Amniotic epithelial cell (primary cell): ENCODE results near the gene GNB1.
A peak's percentile ranks its signal among the peaks of the same experiment; 100 is the strongest.
"Not testable (repeated sequence)": the region's sequence is repeated elsewhere in the genome, so short reads cannot be mapped to it uniquely, and the experiment has no call there.

Experiments
- DNase-seq: peaks from one replicate; pipeline ENCODE4 v3.0.0-alpha.2; 2010; ENCODE audit warnings: low read depth

Gene GNB1

DNA sequence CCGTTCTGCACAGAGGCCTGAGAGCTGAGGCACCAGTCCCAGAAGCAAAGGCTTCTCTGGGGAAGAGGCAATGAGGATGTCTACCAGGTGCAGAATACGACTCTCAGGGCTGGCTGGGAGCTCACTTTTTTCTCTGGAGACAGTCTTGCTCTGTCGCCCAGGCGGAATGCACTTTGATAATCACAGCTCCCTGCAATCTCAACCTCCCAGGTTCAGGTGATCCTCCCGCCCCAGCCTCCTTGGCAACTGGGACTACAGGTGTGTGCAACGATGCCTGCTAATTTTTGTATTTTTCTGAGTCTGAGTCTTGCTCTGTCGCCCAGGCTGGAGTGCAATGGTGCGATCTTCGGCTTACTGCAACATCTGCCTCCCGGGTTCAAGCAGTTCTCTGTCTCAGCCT lies 130.2 kb downstream of the GNB1 start:
- DNase-seq: no peak

DNA sequence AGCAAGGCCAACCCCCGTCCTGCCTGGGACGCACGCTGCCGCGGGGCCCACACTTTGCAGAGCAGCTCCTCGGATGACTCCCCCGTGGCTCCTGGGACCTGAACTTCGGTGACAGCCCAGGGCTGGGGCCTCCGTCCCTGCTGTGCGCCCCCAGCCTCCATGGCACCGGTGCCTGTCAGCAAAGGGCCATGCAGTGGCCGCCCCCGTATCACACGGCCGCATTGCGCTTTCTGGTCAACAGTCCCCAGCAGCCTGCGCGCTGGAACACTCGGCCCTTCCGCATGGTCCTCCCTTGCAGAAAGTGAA lies 130.6 kb downstream of the GNB1 start:
- DNase-seq: no peak

DNA sequence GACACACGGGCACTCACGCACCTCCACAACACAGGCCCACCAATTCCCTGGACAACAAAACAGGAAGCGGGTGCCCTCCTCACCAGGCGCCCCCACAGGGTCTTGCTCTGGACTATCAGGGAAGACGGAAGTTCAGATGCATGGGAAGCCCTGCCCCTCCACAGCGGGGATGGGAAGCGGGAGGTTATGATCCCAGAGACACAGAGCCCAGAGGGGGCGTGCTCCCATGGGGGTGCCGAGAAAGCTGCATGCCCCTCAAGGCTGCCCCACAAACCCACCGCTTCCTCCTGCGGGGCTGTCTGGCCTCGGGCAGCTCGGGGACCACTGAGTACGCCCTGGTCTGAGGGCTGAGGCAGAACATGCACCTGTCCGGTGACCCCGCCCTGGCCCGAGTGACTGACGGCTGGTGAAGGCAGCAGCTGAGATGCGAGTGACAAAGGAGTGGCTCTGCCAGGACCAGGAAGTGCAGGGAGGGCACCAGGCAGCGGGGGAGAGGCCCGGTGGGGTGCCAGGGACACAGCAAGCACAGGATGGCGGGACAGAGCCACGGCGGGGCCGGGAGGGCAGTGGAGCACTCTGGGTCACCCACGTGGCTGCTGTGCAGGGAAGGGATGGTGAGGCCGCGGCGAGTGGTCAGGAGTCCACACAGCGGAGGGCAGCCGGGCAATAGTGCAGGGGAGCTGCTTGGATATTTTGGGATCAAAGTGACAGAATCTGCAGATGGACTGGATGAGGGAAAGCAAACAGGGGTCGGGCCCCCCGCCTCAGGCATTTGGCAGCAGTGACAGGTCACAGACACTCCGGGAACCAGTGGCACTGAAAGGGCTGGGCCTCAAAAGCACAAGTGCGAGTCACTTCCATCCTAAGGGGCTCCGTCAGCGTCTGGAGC lies 131.2 kb downstream of the GNB1 start:
- no peak for DNase-seq

DNA sequence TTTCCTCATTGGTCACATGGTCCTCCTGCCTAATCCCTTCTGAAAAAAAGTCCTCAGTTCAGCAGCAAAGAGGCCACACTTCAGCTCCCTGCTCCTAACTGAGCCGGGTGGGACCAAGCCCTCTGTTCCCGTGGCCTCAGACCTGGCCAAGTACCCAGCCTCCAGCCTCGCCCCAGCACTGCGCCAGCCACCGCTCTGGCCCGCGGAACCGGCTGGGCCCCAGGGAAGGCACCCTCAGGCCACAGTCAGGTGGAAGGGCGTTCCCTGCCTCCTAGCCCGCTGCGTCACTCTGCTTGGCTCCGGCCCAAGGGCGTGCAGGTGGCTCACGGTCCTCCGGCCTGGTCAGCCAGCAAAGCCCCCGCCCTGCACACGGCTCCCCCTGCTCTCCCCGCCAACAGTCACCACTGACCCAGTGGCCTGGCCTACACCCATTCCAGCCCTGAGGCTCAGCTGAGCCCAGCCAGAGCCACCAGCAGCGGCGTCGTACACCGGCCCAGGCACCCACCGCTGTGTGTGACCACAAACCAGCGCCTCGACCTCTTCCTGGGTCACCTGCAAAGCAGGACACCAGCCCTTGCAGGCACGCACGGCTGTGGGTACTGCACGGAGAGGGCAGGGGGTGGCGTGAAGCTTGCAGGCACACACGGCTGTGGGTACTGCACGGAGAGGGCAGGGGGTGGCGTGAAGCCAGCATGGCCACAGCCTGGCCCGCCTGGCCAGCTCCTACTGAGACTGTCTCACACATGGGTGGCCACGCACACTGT lies 132.0 kb downstream of the GNB1 start:
- DNase-seq: no peak

DNA sequence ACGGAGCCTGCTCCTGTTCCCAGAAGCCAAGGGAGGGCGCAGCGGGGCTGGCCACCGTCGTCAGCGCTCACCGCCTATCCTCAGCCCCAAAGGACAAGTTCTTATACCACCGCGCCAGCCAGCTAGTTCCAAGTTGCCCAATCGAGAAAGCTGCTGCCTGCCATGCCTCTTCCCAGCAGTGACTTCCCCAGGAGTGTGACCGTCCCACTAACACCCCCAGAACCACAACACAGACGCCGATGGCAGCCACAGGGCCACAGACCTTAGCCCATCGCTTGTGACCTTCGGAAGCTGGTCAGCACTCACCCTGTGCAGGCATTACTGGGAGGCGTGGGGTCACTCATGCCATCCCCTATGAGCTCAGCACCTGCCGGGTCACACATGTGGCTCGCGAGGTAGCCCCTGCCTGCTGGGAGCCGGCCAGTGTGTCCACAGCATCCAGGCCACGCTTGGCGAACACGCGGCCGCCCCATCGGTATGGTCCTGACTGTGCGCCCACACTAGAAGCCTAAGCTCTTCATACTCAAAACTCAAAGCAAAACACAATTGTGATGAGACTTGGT lies 132.7 kb downstream of the GNB1 start:
- DNase-seq: no peak

DNA sequence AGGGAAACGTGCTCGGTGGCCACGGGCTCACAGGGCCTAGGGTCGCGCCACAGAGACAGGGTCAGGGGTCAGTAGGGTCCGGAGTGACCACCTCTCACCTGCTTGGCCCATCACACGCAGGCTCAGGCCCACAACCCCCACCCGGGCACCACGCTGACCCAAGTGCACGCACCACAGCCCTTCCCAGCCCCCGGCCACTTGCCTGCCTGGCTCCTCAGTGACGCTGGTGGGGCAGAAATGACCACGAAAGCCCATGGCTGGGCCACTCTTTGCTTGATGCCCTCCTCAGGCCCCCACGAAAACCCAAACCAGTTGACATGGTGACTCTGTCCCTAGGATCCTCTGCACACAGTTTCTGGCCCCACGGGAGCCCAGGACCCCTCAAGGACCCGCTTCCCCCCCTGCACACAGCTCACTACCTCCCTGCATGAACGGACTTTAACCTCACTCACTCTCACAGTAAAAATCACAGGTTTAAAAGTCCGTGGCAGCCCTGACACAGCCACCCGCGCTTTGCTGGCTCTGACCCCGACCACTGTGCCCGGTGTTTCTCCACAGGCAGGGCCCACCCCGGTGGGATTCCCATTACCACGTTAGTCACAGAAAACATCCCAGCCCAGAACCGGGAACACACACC lies 133.3 kb downstream of the GNB1 start:
- no peak for DNase-seq

DNA sequence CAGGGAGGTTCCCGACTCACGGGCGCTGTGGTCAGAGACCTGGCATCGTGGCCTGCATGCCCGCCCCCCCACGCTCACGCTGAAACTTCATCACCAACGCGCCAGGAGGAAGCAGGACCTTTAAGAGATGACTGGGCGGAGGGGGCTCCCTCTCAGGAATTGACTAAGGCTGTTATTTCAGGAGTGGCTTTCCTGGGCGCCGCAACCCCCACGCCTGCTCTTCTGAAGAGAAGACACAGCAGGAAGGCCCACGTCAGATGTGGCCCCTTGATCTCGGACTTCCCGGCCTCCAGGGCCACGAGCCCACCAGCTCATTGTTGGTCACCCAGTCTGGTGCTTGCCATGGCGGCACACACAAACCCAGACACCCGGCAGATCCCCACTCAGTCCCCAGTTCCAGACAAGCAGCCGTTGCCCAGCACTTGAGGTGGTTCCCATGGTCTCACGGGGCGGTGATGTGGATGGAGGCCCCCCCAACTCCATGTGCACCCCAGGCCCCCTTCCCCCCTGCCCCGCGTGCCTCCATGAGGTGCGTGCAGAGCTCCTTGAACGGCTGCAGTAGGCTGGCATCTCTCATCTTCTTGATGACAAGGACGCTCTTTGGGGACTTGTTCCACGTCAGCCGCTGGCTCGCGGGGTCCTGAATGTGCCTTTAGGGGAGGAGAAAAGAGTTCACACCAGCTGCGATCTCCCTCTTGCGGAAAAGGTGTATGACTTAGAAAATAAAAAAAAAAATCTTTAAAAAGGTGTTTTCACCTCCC lies 134.0 kb downstream of the GNB1 start:
- DNase-seq: no peak

DNA sequence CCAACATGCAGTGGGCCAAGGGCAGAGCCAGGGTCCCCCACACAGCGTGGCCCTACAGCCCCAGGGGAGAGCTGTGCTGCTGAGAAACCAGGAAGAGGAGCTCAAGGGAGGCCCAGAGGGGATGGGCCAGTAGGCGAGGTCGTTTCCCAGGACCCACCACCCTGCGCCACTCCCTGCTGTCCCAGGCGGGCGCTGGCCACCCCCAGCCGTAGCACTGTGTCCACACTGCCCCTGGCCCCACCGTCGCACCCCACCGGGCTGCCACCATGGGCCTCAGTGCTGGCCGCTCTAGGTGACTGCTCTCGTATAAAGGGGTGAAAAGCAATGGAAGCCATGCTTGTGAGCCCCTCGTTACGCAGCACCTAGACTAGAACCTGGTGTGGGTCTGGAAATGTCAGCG lies 135.0 kb downstream of the GNB1 start:
- no peak for DNase-seq

DNA sequence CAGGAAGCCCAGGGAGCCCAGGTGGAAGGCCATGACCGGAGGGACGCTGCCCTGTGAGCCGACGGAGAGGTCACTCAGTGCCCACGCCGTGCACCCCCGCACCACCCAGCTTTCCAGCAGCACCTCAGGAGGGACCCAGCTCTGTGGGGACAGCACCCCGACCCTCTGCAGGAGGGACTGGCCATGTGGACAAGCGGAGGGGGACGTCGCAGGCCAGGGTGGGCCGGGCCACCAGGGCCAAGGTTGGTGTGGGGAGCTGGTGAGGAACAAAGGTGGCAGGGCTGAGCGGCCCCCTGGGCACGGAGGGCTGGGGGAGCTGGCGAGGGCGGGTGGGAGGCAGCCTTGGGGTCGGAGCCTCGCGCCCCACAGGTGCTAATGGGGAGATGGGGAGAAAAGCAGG lies 135.5 kb downstream of the GNB1 start:
- no peak for DNase-seq

DNA sequence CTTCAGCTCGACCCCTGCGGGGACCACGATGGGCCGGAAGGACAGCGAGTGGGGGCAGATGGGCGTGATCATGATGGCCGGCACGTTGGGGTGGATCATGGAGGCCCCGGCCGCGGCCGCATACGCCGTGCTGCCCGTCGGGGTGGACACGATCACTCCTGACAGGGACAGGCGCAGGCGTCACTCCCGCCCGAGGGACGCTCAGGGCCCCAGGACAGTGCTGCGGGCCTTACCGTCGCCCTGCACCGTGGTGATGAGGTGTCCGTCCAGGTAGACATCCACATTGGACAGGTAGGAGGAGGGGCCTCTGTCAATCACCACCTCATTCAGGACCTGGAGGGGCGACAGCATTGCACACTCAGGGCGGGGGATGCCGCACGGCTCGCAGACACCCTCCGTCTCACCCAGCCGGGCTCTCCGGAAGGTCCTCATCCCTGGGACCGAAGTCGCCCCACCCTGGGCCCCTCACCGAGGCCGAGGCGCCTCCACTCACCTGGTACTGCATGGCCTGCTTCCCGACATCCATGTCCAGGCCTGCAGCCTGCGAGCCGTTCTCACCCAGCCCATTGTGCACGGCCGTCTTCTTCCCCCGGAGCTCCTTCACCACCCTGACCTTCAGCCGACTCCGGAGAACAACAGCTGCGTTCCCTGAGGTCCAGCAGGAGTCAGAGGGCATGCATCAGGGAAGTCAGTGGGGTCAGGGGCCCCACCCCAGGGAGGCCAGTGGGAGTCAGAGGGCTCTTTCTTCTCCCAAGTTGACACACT lies 136.7 kb downstream of the GNB1 start:
- no peak for DNase-seq

DNA sequence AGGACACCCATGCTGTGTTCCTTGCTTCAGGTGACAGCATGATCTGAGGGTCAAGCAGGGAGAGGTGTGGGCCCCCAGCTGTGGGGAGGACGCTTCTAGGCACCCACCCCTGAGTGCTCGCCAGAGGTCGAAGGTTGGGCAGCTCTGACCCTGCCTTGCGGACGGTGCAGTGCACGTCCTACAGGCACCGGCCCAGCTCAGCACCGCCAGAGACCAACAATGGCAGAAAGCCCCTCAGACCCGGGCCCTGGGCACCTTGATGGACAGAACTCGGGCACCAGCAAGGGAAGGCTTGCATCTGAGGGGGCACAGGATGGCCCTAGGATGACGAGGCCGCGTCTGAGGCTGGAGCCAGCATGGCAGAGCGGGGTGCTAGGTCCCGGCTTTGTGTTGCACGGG lies 137.3 kb downstream of the GNB1 start:
- no peak for DNase-seq

DNA sequence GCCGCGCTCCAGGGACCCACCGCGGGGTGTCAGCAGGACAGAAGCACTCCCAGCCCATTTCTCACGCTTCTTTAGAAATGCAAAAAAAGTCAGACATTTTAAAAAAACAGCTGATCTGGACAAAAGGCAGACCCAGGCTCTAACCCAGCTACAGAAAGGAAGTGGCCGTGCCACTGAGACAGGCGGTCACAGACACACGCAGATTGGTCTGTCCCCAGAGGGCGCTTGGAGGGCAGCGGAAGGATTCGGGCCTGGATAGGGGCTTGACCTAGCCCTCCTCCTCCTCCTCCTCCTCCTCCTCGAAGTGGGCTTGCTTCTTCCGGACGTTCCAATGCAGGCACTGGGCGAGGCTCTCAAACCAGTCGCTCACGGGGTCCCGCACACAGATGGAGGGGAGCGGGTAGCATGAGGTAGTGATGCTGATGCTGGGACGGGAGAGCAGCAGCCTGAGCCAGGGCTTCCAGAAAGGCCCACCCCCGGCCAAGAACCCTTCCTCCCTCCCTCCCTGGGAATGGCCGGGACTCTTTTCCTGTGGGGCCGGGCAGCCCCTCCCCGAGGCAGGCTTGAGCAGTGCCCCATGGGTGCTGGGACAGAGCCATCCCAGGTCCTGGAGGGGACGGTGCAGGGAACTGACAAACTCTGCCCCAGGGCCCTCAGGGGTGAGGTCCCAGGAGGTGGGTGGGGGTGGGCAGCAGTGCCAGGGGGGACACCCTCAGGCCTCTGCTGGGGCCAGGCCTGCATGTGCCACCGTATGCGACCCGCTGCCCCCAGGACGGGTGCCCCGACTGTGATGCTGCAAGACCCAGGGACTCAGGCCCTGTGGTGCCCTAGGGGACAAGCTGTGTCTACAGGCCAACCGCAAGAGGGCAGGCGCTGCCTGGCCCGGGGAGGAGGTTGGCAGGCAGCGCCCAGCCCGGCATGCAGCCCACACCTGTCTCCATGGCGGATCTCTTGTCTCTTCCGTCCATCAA lies 138.0 kb downstream of the GNB1 start:
- no peak for DNase-seq

DNA sequence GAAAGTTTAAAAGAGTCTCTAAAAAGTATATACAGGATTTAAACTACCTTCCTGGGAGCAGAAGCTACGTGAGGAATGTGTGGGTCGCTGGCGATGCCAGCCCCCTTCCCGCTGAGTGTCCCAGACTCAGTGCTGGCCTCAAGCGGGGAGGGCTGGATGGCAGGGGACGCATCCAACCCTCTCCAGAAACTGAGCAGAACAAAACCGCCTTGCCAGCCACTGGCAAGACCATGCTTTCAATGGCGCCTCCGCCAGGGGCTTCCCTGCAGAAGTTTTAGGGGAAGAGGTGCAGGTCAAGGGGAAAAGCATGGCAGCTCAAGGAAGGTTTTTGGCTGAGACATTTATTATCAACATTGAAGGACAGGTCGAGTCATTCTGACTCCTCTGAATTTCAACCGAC lies 138.7 kb downstream of the GNB1 start:
- DNase-seq: no peak

DNA sequence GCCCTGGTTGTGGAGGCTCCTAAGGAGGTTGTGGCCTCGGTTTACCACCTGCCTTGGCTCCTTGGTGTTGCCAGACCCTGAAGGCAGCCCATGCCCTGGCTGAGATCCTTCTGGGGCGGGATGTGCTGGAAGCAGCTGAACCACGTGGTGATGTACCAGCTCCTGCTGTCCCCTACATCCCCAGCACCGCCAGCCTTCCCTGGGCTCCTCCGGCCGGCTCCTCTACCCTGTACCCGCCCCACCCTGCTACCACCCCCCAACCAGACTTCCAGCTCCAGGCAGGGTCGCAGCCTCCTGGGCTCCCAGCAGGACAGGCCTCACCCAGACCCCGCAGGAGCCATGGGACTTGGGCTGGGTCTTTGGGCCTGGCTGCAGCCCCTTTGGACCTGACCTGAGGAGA lies 140.9 kb downstream of the GNB1 start:
- DNase-seq: not testable (repeated sequence)

DNA sequence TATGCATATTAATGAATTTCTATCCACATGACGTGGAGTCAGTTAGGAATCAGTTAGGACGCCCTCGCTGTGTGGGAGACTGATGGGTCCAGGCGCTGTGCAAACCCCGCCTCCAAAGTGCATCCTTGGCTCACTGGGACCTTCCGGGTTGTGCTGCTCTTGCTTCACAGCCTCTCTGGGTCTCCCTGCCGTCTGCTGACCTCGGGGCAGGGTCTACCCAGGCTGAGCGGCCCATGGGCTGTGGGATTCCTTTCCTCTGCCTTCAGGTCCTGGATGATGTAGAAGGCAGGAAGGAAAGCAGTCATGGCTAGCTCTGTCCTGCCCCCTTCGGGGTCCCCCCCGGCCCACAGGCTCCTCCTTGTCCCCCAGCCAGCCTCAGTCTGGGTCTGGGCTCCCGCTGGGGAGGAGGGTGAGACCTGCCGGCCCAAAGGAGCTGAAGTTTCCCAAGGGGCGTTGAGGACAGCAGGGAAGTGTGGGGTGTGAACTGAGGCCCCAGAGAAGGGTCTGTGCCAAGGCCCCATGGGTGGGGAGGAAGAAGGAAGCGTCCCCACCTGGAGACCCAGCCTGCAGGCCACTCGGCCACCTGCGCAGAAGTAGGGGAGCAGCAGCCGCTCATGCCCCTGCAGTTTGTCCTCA lies 142.1 kb downstream of the GNB1 start:
- DNase-seq: peak; percentile 48

DNA sequence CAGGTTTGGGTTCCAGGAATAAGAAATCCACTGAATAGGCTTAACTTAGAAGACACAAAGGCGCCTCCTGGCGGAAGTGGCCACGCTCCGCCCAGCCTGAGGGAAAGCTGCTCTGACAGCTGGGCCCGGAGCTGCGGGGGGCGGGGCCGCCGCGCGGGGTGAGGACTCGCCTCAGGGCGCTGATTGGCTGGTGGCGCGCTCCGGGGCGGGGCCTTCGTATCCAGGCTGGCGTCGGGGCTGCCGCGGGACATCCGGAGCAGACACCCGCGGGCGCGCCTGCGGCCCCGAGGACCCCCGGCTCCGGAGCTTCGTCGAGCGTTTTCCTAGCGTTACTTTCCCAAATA lies 144.3 kb downstream of the GNB1 start:
- not testable (repeated sequence) for DNase-seq

DNA sequence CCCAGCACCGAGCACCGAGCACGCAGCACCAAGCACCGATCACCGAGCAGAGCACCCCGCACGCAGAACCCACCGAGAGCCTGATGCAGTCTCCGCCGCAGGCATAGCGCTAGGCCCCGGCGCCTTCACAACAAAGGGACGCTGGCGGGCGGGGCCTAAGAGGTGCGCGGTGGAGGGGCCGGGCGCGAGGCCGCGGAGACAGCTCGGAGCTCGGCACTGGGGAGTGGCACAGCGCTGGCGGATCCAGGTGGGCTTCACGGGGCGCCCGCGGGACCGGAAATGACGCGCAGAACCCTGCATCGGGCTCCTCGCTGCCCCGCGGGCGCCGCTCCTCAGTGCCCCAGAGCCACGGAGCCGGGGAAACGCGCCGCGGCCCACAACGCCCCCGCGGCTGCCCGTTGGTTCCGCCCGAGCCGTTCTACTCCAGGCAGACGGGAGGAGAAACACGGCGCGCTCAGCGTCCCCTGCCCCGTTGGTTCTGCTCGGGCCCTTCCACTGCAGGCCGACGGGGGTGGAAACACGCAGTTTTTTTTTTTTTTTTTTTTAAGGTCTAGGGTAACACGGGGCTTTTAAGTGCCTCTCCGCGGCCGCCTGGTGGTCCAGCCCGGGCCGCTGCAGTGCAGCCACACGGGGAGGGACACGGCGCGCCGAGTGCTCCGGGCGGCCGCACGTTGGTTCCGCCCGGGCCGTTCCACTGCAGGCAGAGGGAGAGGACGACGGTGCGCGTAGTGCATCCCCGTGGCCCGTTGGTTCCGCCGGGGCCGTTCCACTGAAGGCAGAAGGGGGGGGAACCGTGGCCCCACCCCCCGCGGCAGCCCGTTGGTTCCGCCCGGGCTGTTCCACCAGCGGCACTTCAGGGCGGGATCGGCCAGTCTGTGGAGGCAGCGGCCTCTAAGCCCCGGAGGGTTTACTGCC lies 145.0 kb downstream of the GNB1 start:
- peak; percentile 45 for DNase-seq

DNA sequence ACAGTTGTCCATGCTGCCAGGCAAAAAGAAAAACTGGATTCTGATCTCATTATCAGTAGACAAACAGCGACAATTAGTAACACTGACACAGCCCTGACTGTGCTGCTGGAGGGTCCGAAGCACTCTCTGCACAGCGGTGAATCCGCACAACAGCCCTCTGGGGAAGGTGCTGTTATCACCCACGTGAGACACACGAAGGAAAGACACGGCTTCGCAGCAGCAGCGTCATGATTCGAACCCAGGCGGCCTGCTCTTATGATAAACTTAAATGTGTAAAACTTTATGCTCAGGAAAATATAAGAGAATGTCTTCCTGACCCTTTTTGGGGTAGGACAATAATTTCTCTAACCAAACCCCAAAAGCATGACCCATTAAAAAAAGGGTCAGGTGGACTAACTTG lies 148.4 kb downstream of the GNB1 start:
- DNase-seq: not testable (repeated sequence)

DNA sequence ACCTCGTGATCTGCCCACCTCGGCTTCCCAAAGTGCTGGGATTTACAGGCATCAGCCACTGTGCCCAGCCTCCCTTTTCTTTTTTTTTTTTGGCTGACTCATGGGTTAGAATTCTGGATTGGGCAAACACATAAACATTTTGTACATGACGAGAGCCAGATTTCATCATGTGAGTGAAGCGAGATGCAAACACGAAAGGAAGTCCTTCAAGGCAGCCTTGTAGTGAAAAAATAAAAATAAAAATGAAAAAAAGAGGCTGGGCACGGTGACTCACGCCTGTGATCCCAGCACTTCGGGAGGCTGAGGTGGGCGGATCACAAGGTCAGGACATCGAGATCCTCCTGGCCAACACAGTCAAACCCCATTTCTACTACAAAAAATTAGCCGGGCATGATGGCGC lies 149.9 kb downstream of the GNB1 start:
- DNase-seq: peak; percentile 99
